ENCODE results near the gene PNO1. TPM values are rescaled to one million over a fixed set of nuclear protein-coding genes. Genes with fewer than 3 reads are reported as not detected.

PNO1 gene
- 13.6 and 19.1 TPM in 2 replicates for total RNA-seq

DNA sequence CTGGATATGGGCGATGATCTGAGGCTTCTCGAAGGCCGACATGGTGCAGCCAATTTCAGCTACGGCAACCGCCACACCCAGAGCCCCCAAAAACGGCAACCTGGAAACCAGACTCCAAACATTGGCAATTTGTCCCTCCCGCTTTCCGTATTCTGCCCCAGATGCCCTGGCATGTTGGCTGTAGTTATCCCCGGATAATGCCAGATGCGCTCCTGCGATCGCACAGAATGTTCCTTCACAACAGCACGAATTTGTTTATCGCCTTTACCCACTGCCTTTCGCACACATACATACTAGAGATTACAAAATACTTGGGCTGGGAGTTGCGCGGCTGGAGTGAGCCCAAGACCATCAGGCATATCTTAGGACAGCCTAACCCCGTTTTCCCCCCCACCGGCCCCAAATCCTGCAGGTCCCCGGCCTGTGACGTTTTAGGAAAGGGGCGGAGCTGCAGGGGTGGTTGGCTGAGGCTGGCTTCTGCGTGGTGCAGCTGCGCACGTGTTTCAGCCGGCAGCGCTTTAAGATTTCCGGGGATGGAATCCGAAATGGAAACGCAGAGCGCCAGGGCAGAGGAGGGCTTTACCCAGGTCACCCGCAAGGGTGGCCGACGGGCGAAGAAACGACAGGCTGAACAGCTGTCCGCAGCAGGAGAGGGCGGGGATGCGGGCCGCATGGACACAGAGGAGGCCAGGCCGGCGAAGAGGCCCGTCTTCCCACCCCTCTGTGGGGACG is at the start of gene PNO1:
Gene PNO1, plus strand, starts transcription at position 487 of the 732 bp plus-strand sequence. Its CDS starts 47 bp downstream, at position 534.

Other genes with a start within 250 kb of the PNO1 start
- gene C1D, start 94.9 kb upstream of the PNO1 start, total RNA-seq: 18.3 and 22.9 TPM in 2 replicates
- gene PPP3R1, start 94.6 kb downstream of the PNO1 start, total RNA-seq: 31.0 and 33.9 TPM in 2 replicates
- gene CNRIP1, start 162.1 kb downstream of the PNO1 start, total RNA-seq: 27.4 and 31.3 TPM in 2 replicates
- gene PLEK, start 207.4 kb downstream of the PNO1 start, total RNA-seq: under 0.01 TPM in 2 replicates

Data from uterine smooth muscle cell (primary cell).